K562 (cell line): Measurements from ENCODE around the gene FARSA. TPM values are rescaled to one million over a fixed set of nuclear protein-coding genes. Genes with fewer than 3 reads are reported as not detected.
A peak's percentile ranks its signal among the peaks of the same experiment; 100 is the strongest.

Experiments used
- DLX4 ChIP-seq: fragments of 250-450 bp; sonication (Bioruptor Pico); IDR thresholded peaks from 2 replicates; pipeline ENCODE4 v1.6.1; 2021; ENCODE audit warnings: mild to moderate bottlenecking
- EP400 ChIP-seq: fragments of 450-650 bp; IDR thresholded peaks from 2 replicates; pipeline ENCODE4 v1.6.1; 2017; ENCODE audit warnings: antibody characterized with exemption, mild to moderate bottlenecking, moderate library complexity
- ERF ChIP-seq: fragments of 450-650 bp; formaldehyde crosslinking; IDR thresholded peaks from 2 replicates; pipeline ENCODE4 v1.4.0; 2020; ENCODE audit warnings: mild to moderate bottlenecking, mixed read lengths
- KLF16 ChIP-seq: IDR thresholded peaks from 2 replicates; pipeline ENCODE4 v1.6.1; 2016; ENCODE audit warnings: antibody characterized with exemption
- KLF6 ChIP-seq: fragments of 250-450 bp; sonication (Bioruptor Pico); IDR thresholded peaks from 2 replicates; pipeline ENCODE4 v1.4.0; 2020; ENCODE audit warnings: mild to moderate bottlenecking, moderate library complexity, borderline replicate concordance
- L3MBTL2 ChIP-seq: fragments of 450-650 bp; IDR thresholded peaks from 2 replicates; pipeline ENCODE4 v1.6.1; 2016; ENCODE audit warnings: mild to moderate bottlenecking, moderate library complexity
- MAFK ChIP-seq: IDR thresholded peaks from 2 replicates; pipeline ENCODE4 v1.6.1; 2011; ENCODE audit warnings: low read length, improper control_type of control experiment
- PYGO2 ChIP-seq: fragments of 450-650 bp; IDR thresholded peaks from 2 replicates; pipeline ENCODE4 v1.6.1; 2016; ENCODE audit warnings: mild to moderate bottlenecking, missing genetic modification characterization, moderate library complexity, missing compliant biosample characterization
- RERE ChIP-seq: sonication (generic); formaldehyde crosslinking; IDR thresholded peaks from 2 replicates; pipeline ENCODE4 v1.8.0; 2023; ENCODE audit warnings: missing genetic modification reagents, mild to moderate bottlenecking, borderline replicate concordance
- SP1 ChIP-seq: sonication (generic); formaldehyde crosslinking; IDR thresholded peaks from 2 replicates; pipeline ENCODE4 v1.8.1; 2022; ENCODE audit warnings: mild to moderate bottlenecking, missing genetic modification reagents
- TAL1 ChIP-seq: fragments of 450-650 bp; IDR thresholded peaks from 2 replicates; pipeline ENCODE4 v1.6.1; 2016; ENCODE audit warnings: mild to moderate bottlenecking
- TCF7 ChIP-seq: sonication (generic); IDR thresholded peaks from 2 replicates; pipeline ENCODE4 v1.6.1; 2016; ENCODE audit warnings: antibody characterized with exemption, borderline replicate concordance
- ZBTB1 ChIP-seq: sonication (generic); formaldehyde crosslinking; IDR thresholded peaks from 2 replicates; pipeline ENCODE4 v1.8.1; 2023; ENCODE audit warnings: missing genetic modification reagents, low read depth, mild to moderate bottlenecking, borderline replicate concordance
- ZBTB7A ChIP-seq: IDR thresholded peaks from 2 replicates; pipeline ENCODE4 v1.6.1; 2011; ENCODE audit warnings: low read depth, mild to moderate bottlenecking, low read length, moderate library complexity, borderline replicate concordance; ENCODE audit not compliant: control insufficient read depth
- ZC3H4 ChIP-seq: sonication (generic); formaldehyde crosslinking; IDR thresholded peaks from 2 replicates; pipeline ENCODE4 v1.9.0; 2021; ENCODE audit warnings: missing genetic modification reagents, borderline replicate concordance
- ZC3H8 ChIP-seq: fragments of 450-650 bp; IDR thresholded peaks from 2 replicates; pipeline ENCODE4 v1.6.1; 2017
- ZNF592 ChIP-seq: fragments of 450-650 bp; IDR thresholded peaks from 2 replicates; pipeline ENCODE4 v1.6.1; 2017; ENCODE audit warnings: antibody characterized with exemption, mild to moderate bottlenecking
- polyA plus RNA-seq, 8 experiments: library from polyadenylated mRNA; depleted of rRNA in 4 of 8; stranded (reverse) in 5 of 8; unstranded in 3 of 8; fragments of >200 nt; fragmentation: Nextera tagmentation in 2 of 8; fragmentation: Illumina TruSeq in 1 of 8; extraction: Ambion mirVana in 2 of 8; extraction: Trizol in 1 of 8; gene quantifications; 2 replicates each; pipeline versions ENCODE4 v1.2.1 to v1.2.3, GENCODE V29; 2011 to 2014; ENCODE audit warnings: inconsistent platforms in 1 of 8, missing spikeins in 1 of 8
- total RNA-seq, 7 experiments: library from RNA; depleted of rRNA in 6 of 7; stranded (reverse); fragments of >200 nt in 6 of 7; fragmentation: Illumina TruSeq in 2 of 7; extraction: Trizol in 2 of 7; gene quantifications; 2 replicates each; pipeline versions ENCODE4 v1.2.1 to v1.2.3, GENCODE V29; 2011 to 2021; ENCODE audit warnings: low replicate concordance in 1 of 7

Gene FARSA
- total and polyA plus RNA-seq, 9 of the 15 experiments (the other 6 are each of a cell fraction or from before 2014, with no cell fraction given) = 25.2 to 237 (median 89.6) TPM

DNA sequence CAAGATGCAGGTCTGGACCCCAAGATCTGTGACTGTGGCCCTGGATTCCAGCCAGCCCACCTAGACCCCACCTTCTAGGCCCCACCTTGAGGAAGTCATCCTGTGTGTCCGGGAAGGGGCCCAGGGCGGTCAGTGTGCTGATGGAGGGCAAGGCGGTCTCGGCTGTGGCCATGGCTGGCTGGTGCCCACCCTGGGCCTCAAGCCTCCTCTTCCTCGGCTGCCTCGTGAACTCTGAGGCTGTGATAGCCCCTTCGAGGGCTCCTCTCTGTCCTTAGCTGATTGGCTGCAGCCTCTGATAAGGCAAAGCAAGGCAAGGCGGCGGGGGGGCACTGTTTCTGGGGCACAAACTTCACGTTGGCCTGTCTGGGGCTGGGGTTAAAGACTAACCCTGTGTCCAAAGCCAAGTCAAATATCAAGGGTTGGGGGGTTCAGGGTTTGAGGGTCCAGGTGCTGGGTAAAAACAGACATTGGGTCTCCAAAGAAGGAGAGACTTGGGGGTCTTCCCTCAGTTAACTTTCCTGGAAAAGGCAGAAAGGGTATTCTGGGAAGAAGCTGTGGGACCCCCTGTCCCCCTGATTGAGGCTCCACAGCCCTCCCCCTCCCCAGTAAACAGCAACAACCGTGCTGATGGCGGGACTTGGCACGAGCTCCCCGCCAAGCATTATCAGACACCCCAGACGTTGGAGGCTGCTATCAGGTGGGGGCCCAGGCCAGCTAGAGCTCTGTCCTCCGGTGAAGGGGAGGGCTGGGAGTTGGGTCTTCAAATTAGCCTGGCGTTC is 46.4 kb downstream of the FARSA start, which contains the start of gene KLF1 (continued):
- 0 out of 2 replicates have a peak, but pooled peaks have one; percentile 20 for TF ChIP-seq RERE (CRISPR knock-in tag)
- TF ChIP-seq ERF (CRISPR knock-in tag) = no peak
- TF ChIP-seq DLX4 (CRISPR knock-in tag) = no peak
- TF ChIP-seq SP1 (CRISPR knock-in tag) = 0 out of 2 replicates have a peak, but pooled peaks have one; percentile 48
- TF ChIP-seq MAFK = 0 out of 2 replicates have a peak, but pooled peaks have one; percentile 2
- TF ChIP-seq KLF6 (CRISPR knock-in tag) = no peak
- peak; percentile 97 for TF ChIP-seq L3MBTL2
- TF ChIP-seq ZBTB1 (CRISPR knock-in tag) = 0 out of 2 replicates have a peak, but pooled peaks have one; percentile 22
- TF ChIP-seq ZBTB7A = peak; percentile 82
- TF ChIP-seq EP400 = peak; percentile 66
- peak; percentile 87 for TF ChIP-seq KLF16
- TF ChIP-seq ZC3H4 (CRISPR knock-in tag) = no peak
- no peak for TF ChIP-seq TCF7
- no peak for TF ChIP-seq PYGO2 (tag)
- TF ChIP-seq TAL1 = peak; percentile 92
- TF ChIP-seq ZNF592 = peak; percentile 94
- TF ChIP-seq ZC3H8 = no peak
